GM19025 (cell line): ENCODE results near the gene SPATA18.

ENCODE experiments used
- ATAC-seq: cut with Tn5 transposase; IDR thresholded peaks from one replicate; pipeline ENCODE4 v1.9.1; 2021; ENCODE audit warnings: mild to moderate bottlenecking, low read depth, moderate library complexity; ENCODE audit not compliant: unreplicated experiment

The SPATA18 gene

GRCh38 chr4:52051213-52051614 is at the start of gene SPATA18:
SPATA18 (plus strand) TSS chr4:52051304; CDS start chr4:52051705, 401 bp downstream.
- ATAC-seq, result peak; percentile 38

- no peak for ATAC-seq
These were observed 49.5 kb upstream of the SPATA18 start for GRCh38 chr4:52001616-52002015.

GRCh38 chr4:52004414-52004813 is 46.7 kb upstream of the SPATA18 start:
- no peak for ATAC-seq

- ATAC-seq, result no peak
These were observed 45.4 kb upstream of the SPATA18 start for GRCh38 chr4:52005604-52006273.

GRCh38 chr4:52006887-52007286 is 44.2 kb upstream of the SPATA18 start:
- ATAC-seq, result no peak

GRCh38 chr4:52010986-52011385 is 40.1 kb upstream of the SPATA18 start:
- ATAC-seq, result no peak

GRCh38 chr4:52012651-52013050 is 38.5 kb upstream of the SPATA18 start:
- no peak for ATAC-seq

GRCh38 chr4:52014903-52015302 is 36.2 kb upstream of the SPATA18 start:
- ATAC-seq, result no peak

- ATAC-seq, result no peak
These were observed 35.7 kb upstream of the SPATA18 start for GRCh38 chr4:52015366-52015765.

GRCh38 chr4:52016981-52017380 is 34.1 kb upstream of the SPATA18 start:
- no peak for ATAC-seq

- ATAC-seq, result no peak
These were observed 33.3 kb upstream of the SPATA18 start for GRCh38 chr4:52017814-52018213.

- no peak for ATAC-seq
These were observed 31.0 kb upstream of the SPATA18 start, which contains the start of gene LRRC66 for GRCh38 chr4:52019936-52020657. LRRC66 (minus strand) TSS chr4:52020363; CDS start chr4:52017613, 2,750 bp downstream.

- no peak for ATAC-seq
These were observed 22.1 kb upstream of the SPATA18 start for GRCh38 chr4:52028970-52029369.

- ATAC-seq, result no peak
These were observed 19.1 kb upstream of the SPATA18 start for GRCh38 chr4:52032005-52032404.

- ATAC-seq, result no peak
These were observed 15.9 kb upstream of the SPATA18 start for GRCh38 chr4:52035190-52035589.

GRCh38 chr4:52036886-52037530 is 14.1 kb upstream of the SPATA18 start:
- ATAC-seq, result no peak

- peak; percentile 68 for ATAC-seq
These were observed 13.4 kb upstream of the SPATA18 start for GRCh38 chr4:52037689-52038102.

GRCh38 chr4:52038103-52038912 is 12.8 kb upstream of the SPATA18 start, which contains the start of gene SGCB:
SGCB (minus strand) TSS chr4:52038299; CDS start chr4:52038259, 40 bp downstream.
- ATAC-seq, result peak; percentile 90

GRCh38 chr4:52045028-52045427 is 6.1 kb upstream of the SPATA18 start:
- no peak for ATAC-seq

- no peak for ATAC-seq
These were observed 1.8 kb upstream of the SPATA18 start for GRCh38 chr4:52049266-52049665.
